ENCODE data around the gene IFNAR1. TPM values are rescaled to one million over a fixed set of nuclear protein-coding genes. Genes with fewer than 3 reads are reported as not detected.
"Not testable (repeated sequence)": the region's sequence is repeated elsewhere in the genome, so short reads cannot be mapped to it uniquely, and the experiment has no call there.

The IFNAR1 gene
- total RNA-seq, 1 experiment from 2014 or later, result 30.0 TPM

- ChIA-PET POLR2A (interaction anchor here (0.7 to 3.5 kb wide), 7 partner anchors 10 to 53 kb away, joined by 3 to 13 read pairs (median 4); partner anchors contain the start of gene IFNAR1), CTCF (interaction anchor here (0.5 to 2.4 kb wide), 7 partner anchors 10 to 249 kb away, joined by 3 to 12 read pairs (median 5); no protein-coding TSS in a partner anchor)
- peaks cover 38% of the 10 kb centered on the region for H3K4me1 Mint-ChIP-seq (ENCODE audit: insufficient read depth, unreplicated experiment)
- no TSS peak for BruUV-seq (replicated peaks)
- H3K27me3 Mint-ChIP-seq (ENCODE audit: insufficient read depth, unreplicated experiment), result no peaks in the 10 kb centered on the region
- no peaks in the 10 kb centered on the region for H3K36me3 Mint-ChIP-seq (ENCODE audit: insufficient read depth, unreplicated experiment)
- H3K4me3 Mint-ChIP-seq (ENCODE audit: unreplicated experiment), result no peak overlapping the region
- H3K27ac Mint-ChIP-seq (ENCODE audit: low read depth, unreplicated experiment), result no peak overlapping the region
- intact Hi-C loops (cut with micrococcal nuclease), result no loop called here
- no peaks in the 10 kb centered on the region for H3K9me3 Mint-ChIP-seq (ENCODE audit: unreplicated experiment)
- no peak for TF ChIP-seq CTCF (IDR thresholded peaks at IDR 0.05; ENCODE audit: unreplicated experiment)
- no peak for DNase-seq (ENCODE audit: unreplicated experiment)
Observed at GRCh38 chr21:33377221-33377920, 52.6 kb downstream of the IFNAR1 start.

- DNase-seq (ENCODE audit: unreplicated experiment), result no peak
- peaks cover 44% of the 10 kb centered on the region for H3K4me1 Mint-ChIP-seq (ENCODE audit: insufficient read depth, unreplicated experiment)
- POLR2A ChIA-PET, result interaction anchor here (0.7 to 3.5 kb wide), 5 partner anchors 16 to 53 kb away, joined by 3 to 13 read pairs (median 4); partner anchors contain the start of gene IFNAR1
- CTCF ChIA-PET, result interaction anchor here (0.7 to 1.8 kb wide), 5 partner anchors 10 to 250 kb away, joined by 3 to 12 read pairs (median 4); no protein-coding TSS in a partner anchor
- intact Hi-C loops (cut with micrococcal nuclease), result no loop called here
- no peak for TF ChIP-seq CTCF (IDR thresholded peaks at IDR 0.05; ENCODE audit: unreplicated experiment)
- H3K27me3 Mint-ChIP-seq (ENCODE audit: insufficient read depth, unreplicated experiment), result no peaks in the 10 kb centered on the region
- H3K9me3 Mint-ChIP-seq (ENCODE audit: unreplicated experiment), result no peaks in the 10 kb centered on the region
- H3K36me3 Mint-ChIP-seq (ENCODE audit: insufficient read depth, unreplicated experiment), result no peaks in the 10 kb centered on the region
- no peak overlapping the region for H3K4me3 Mint-ChIP-seq (ENCODE audit: unreplicated experiment)
- BruUV-seq (replicated peaks), result no TSS peak
- no peak overlapping the region for H3K27ac Mint-ChIP-seq (ENCODE audit: low read depth, unreplicated experiment)
Observed at GRCh38 chr21:33378081-33378480, 53.3 kb downstream of the IFNAR1 start.

- Mint-ChIP-seq H3K27ac (ENCODE audit: low read depth, unreplicated experiment) (peak overlapping the region; percentile 88), H3K4me1 (ENCODE audit: insufficient read depth, unreplicated experiment) (peaks cover 48% of the 10 kb centered on the region), H3K4me3 (ENCODE audit: unreplicated experiment) (peak overlapping the region; percentile 38)
- H3K27me3 Mint-ChIP-seq (ENCODE audit: insufficient read depth, unreplicated experiment); H3K9me3 Mint-ChIP-seq (ENCODE audit: unreplicated experiment); H3K36me3 Mint-ChIP-seq (ENCODE audit: insufficient read depth, unreplicated experiment): not testable (repeated sequence)
- TSS peak; percentile 96 for BruUV-seq (replicated peaks)
- DNase-seq (ENCODE audit: unreplicated experiment), result peak; percentile 91
- intact Hi-C loops (cut with micrococcal nuclease), result loop anchor here (5.0 kb wide), 1 partner anchor 62 kb away; no protein-coding TSS in a partner anchor
- CTCF ChIA-PET, result interaction anchor here (0.9 to 2.1 kb wide), 5 partner anchors 14 to 64 kb away, joined by 3 to 15 read pairs (median 5); no protein-coding TSS in a partner anchor
- POLR2A ChIA-PET, result interaction anchor here (0.6 to 4.2 kb wide), 26 partner anchors 10 to 610 kb away, joined by 3 to 71 read pairs (median 5); partner anchors contain the start of genes GART, IFNAR1, IFNGR2 and IL10RB
Observed at GRCh38 chr21:33379934-33380333, 55.2 kb downstream of the IFNAR1 start.

GRCh38 chr21:33380483-33380998 lies 55.8 kb downstream of the IFNAR1 start:
- intact Hi-C loops (cut with micrococcal nuclease), result loop anchor here (5.0 kb wide), 1 partner anchor 62 kb away; no protein-coding TSS in a partner anchor
- no peaks in the 10 kb centered on the region for H3K36me3 Mint-ChIP-seq (ENCODE audit: insufficient read depth, unreplicated experiment)
- CTCF ChIA-PET, result interaction anchor here (1.0 to 2.1 kb wide), 6 partner anchors 10 to 64 kb away, joined by 3 to 15 read pairs (median 5); no protein-coding TSS in a partner anchor
- peak overlapping the region; percentile 38 for H3K4me3 Mint-ChIP-seq (ENCODE audit: unreplicated experiment)
- no TSS peak for BruUV-seq (replicated peaks)
- POLR2A ChIA-PET, result interaction anchor here (0.6 to 4.2 kb wide), 22 partner anchors 9 to 610 kb away, joined by 3 to 71 read pairs (median 6); partner anchors contain the start of genes IFNAR1, IFNGR2 and IL10RB
- no peaks in the 10 kb centered on the region for H3K27me3 Mint-ChIP-seq (ENCODE audit: insufficient read depth, unreplicated experiment)
- peak overlapping the region; percentile 88 for H3K27ac Mint-ChIP-seq (ENCODE audit: low read depth, unreplicated experiment)
- H3K4me1 Mint-ChIP-seq (ENCODE audit: insufficient read depth, unreplicated experiment), result peaks cover 42% of the 10 kb centered on the region
- no peak for TF ChIP-seq CTCF (IDR thresholded peaks at IDR 0.05; ENCODE audit: unreplicated experiment)
- no peaks in the 10 kb centered on the region for H3K9me3 Mint-ChIP-seq (ENCODE audit: unreplicated experiment)
- DNase-seq (ENCODE audit: unreplicated experiment), result peak; percentile 99

DNA sequence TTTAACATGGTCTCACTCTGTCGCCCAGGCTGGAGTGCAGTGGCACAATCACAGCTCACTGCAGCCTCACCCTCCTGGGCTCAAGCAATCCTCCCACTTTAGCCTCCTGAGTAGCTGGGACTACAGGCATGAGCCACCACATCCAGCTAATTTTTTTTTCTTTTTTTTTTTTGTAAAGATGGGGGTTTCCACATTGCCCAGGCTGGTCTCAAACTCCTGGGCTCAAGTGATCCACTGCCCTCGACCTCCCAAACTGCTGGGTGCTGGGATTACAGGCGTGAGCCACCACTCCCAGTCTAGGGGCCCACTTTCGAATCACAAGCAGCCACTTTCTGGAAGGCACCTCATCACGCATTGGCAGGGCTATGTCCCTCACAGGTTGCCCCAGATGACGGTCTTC lies 56.6 kb downstream of the IFNAR1 start:
- H3K36me3 Mint-ChIP-seq (ENCODE audit: insufficient read depth, unreplicated experiment); H3K27me3 Mint-ChIP-seq (ENCODE audit: insufficient read depth, unreplicated experiment); H3K9me3 Mint-ChIP-seq (ENCODE audit: unreplicated experiment); BruUV-seq (replicated peaks); DNase-seq (ENCODE audit: unreplicated experiment); H3K4me3 Mint-ChIP-seq (ENCODE audit: unreplicated experiment): not testable (repeated sequence)
- intact Hi-C loops (cut with micrococcal nuclease), result loop anchor here (5.0 kb wide), 1 partner anchor 61 kb away; no protein-coding TSS in a partner anchor
- Mint-ChIP-seq H3K27ac (ENCODE audit: low read depth, unreplicated experiment) (peak overlapping the region; percentile 88), H3K4me1 (ENCODE audit: insufficient read depth, unreplicated experiment) (peaks cover 42% of the 10 kb centered on the region)
- ChIA-PET CTCF (interaction anchor here (1.0 to 2.1 kb wide), 4 partner anchors 11 to 21 kb away, joined by 3 to 15 read pairs (median 6); no protein-coding TSS in a partner anchor), POLR2A (interaction anchor here (0.9 to 4.2 kb wide), 11 partner anchors 8 to 150 kb away, joined by 3 to 71 read pairs (median 8); partner anchors contain the start of genes IFNAR1, IFNGR2 and IL10RB)
